GM23338 (cell line): Measurements from ENCODE around the gene IGFL4. TPM values are rescaled to one million over a fixed set of nuclear protein-coding genes. Genes with fewer than 3 reads are reported as not detected.

ENCODE experiments used
- ATAC-seq: fragments of 200-7000 bp; cut with Tn5 transposase; 3 replicates; pipeline ENCODE4 v1.9.1; 2020
- DNase-seq: peaks from one replicate; pipeline ENCODE4 v3.0.0-alpha.2; 2015; ENCODE audit warnings: low spot score
- H2AFZ ChIP-seq: fragments of 200-600 bp; sonication (generic); 2 replicates; pipeline ENCODE4 v1.8.0; 2016; ENCODE audit warnings: antibody characterized with exemption, mild to moderate bottlenecking, moderate library complexity
- H3F3A ChIP-seq: fragments of 200-600 bp; sonication (generic); replicated peaks from 2 replicates; pipeline ENCODE4 v1.8.0; 2017; ENCODE audit warnings: antibody characterized with exemption, mixed run types, low read depth
- H3K27ac ChIP-seq: fragments of 200-600 bp; sonication (generic); 2 replicates; pipeline ENCODE4 v1.6.1; 2016; ENCODE audit warnings: low read depth
- H3K27me3 ChIP-seq: fragments of 200-600 bp; sonication (generic); 2 replicates; pipeline ENCODE4 v1.8.0; 2016; ENCODE audit warnings: mild to moderate bottlenecking, mixed run types, moderate library complexity; ENCODE audit not compliant: insufficient read depth
- H3K36me3 ChIP-seq: fragments of 200-600 bp; sonication (generic); 2 replicates; pipeline ENCODE4 v1.8.0; 2016; ENCODE audit warnings: mild to moderate bottlenecking; ENCODE audit not compliant: insufficient read depth
- H3K4me1 ChIP-seq: fragments of 200-600 bp; sonication (generic); 2 replicates; pipeline ENCODE4 v1.8.0; 2016; ENCODE audit warnings: mild to moderate bottlenecking, moderate library complexity; ENCODE audit not compliant: insufficient read depth
- H3K4me2 ChIP-seq: fragments of 200-600 bp; sonication (generic); 2 replicates; pipeline ENCODE4 v1.7.1; 2017; ENCODE audit warnings: mixed run types
- H3K4me3 ChIP-seq: fragments of 200-600 bp; sonication (generic); 2 replicates; pipeline ENCODE4 v1.6.1; 2016; ENCODE audit warnings: mixed run types
- H3K79me2 ChIP-seq: fragments of 200-600 bp; sonication (generic); replicated peaks from 2 replicates; pipeline ENCODE4 v1.8.0; 2017; ENCODE audit warnings: mild to moderate bottlenecking; ENCODE audit not compliant: insufficient read depth
- H3K9me2 ChIP-seq: fragments of 200-600 bp; sonication (generic); 2 replicates; pipeline ENCODE4 v1.8.0; 2017; ENCODE audit not compliant: insufficient read depth
- H4K20me1 ChIP-seq: fragments of 200-600 bp; sonication (generic); replicated peaks from 2 replicates; pipeline ENCODE4 v1.8.0; 2017; ENCODE audit warnings: mild to moderate bottlenecking; ENCODE audit not compliant: insufficient read depth
- H3K27ac Mint-ChIP-seq: 2 replicates; pipeline ENCODE4 v1.8.0; 2020; ENCODE audit warnings: inconsistent platforms, mild to moderate bottlenecking, moderate library complexity, mixed read lengths
- H3K27me3 Mint-ChIP-seq: 3 replicates; pipeline ENCODE4 v1.8.0; 2022; ENCODE audit warnings: low read depth, mild to moderate bottlenecking, moderate library complexity, mixed read lengths, inconsistent platforms; ENCODE audit not compliant: insufficient read depth, poor library complexity
- H3K36me3 Mint-ChIP-seq: 3 replicates; pipeline ENCODE4 v1.8.0; 2021; ENCODE audit warnings: low read depth, mild to moderate bottlenecking, inconsistent platforms, moderate library complexity, mixed read lengths
- H3K4me1 Mint-ChIP-seq: 3 replicates; pipeline ENCODE4 v1.8.0; 2020; ENCODE audit warnings: mild to moderate bottlenecking, inconsistent platforms, mixed read lengths
- H3K4me3 Mint-ChIP-seq: 3 replicates; pipeline ENCODE4 v1.8.0; 2021; ENCODE audit warnings: moderate library complexity, mild to moderate bottlenecking, inconsistent platforms, mixed read lengths
- H3K9me3 Mint-ChIP-seq: 3 replicates; pipeline ENCODE4 v1.8.0; 2020; ENCODE audit warnings: moderate library complexity, mild to moderate bottlenecking, inconsistent platforms, mixed read lengths
- CREB1 ChIP-seq: fragments of 250-450 bp; sonication (Bioruptor Pico); IDR thresholded peaks from 2 replicates; pipeline ENCODE4 v1.5.0; 2020; ENCODE audit warnings: low read depth, mild to moderate bottlenecking, moderate library complexity
- CTCF ChIP-seq, 2 experiments: fragments of 200-600 bp in 1 of 2; sonication (generic) in 1 of 2; conservative IDR thresholded peaks; 2 replicates each; pipeline versions ENCODE4 v1.5.1 to v1.6.1; 2016 to 2017; ENCODE audit warnings: antibody characterized with exemption in 2 of 2, low read depth in 2 of 2, mild to moderate bottlenecking in 2 of 2, moderate library complexity in 1 of 2
- ETS1 ChIP-seq: IDR thresholded peaks from 2 replicates; pipeline ENCODE4 v1.6.1; 2016; ENCODE audit warnings: antibody characterized with exemption
- EZH2 ChIP-seq: fragments of 200-600 bp; sonication (generic); IDR thresholded peaks from one replicate; pipeline ENCODE4 v1.8.0; 2017; ENCODE audit warnings: antibody characterized with exemption, mild to moderate bottlenecking, low read depth; ENCODE audit not compliant: unreplicated experiment
- JUNB ChIP-seq: IDR thresholded peaks from one replicate; pipeline ENCODE4 v1.6.1; 2016; ENCODE audit warnings: antibody characterized with exemption; ENCODE audit not compliant: unreplicated experiment
- NANOG ChIP-seq: IDR thresholded peaks from 2 replicates; pipeline ENCODE4 v1.6.1; 2016; ENCODE audit warnings: antibody characterized with exemption, borderline replicate concordance
- POLR2AphosphoS5 ChIP-seq: IDR thresholded peaks from 2 replicates; pipeline ENCODE4 v1.6.1; 2016; ENCODE audit warnings: antibody characterized with exemption, low read depth
- REST ChIP-seq: IDR thresholded peaks from one replicate; pipeline ENCODE4 v1.6.1; 2018; ENCODE audit warnings: antibody characterized with exemption; ENCODE audit not compliant: unreplicated experiment
- ZNF114 ChIP-seq: fragments of 250-450 bp; sonication (Bioruptor Pico); IDR thresholded peaks from 2 replicates; pipeline ENCODE4 v1.5.0; 2020; ENCODE audit warnings: mild to moderate bottlenecking, moderate library complexity
- ZNF331 ChIP-seq: fragments of 250-450 bp; sonication (Bioruptor Pico); IDR thresholded peaks from 2 replicates; pipeline ENCODE4 v1.5.0; 2020; ENCODE audit warnings: low read depth, mild to moderate bottlenecking, moderate library complexity
- polyA plus RNA-seq: library from polyadenylated mRNA; unstranded; fragments of >200 nt; fragmentation: Nextera tagmentation; extraction: Ambion mirVana; gene quantifications from 2 replicates; pipeline ENCODE4 v1.2.1, GENCODE V29; 2016
- total RNA-seq: library from RNA; depleted of rRNA; stranded (reverse); fragments of >200 nt; shearing (Covaris generic); gene quantifications from 2 replicates; pipeline ENCODE4 v1.2.3, GENCODE V29; 2014
- TF ChIP-seq, protein P1 (sequence below): fragments of 250-450 bp; sonication (Bioruptor Pico); IDR thresholded peaks from 2 replicates; pipeline ENCODE4 v1.5.0; 2020; ENCODE audit warnings: mild to moderate bottlenecking, moderate library complexity

The IGFL4 gene
- total and polyA plus RNA-seq, 2 experiments from 2014 or later = 0.06 to 0.87 TPM

- no peak overlapping the region for H3K27ac Mint-ChIP-seq
- ATAC-seq = no peak
These were observed 1.6 kb upstream of the IGFL4 start for GRCh38 chr19:46042252-46042883.

More at GRCh38 chr19:46042252-46042883, 1.6 kb upstream of the IGFL4 start:
- Mint-ChIP-seq H3K4me1 (no peaks in the 10 kb centered on the region), H3K36me3 (peaks cover 6% of the 10 kb centered on the region; the same call in 2 of the 3 replicates), H3K27me3 (peaks cover 2% of the 10 kb centered on the region), H3K9me3 (peaks cover 56% of the 10 kb centered on the region), H3K4me3 (no peak overlapping the region)
- H3K4me2 ChIP-seq = no peak overlapping the region
- peaks cover 7% of the 10 kb centered on the region; the same call in 1 of the 2 replicates for H3K27me3 ChIP-seq
- TF ChIP-seq, protein P1, sequence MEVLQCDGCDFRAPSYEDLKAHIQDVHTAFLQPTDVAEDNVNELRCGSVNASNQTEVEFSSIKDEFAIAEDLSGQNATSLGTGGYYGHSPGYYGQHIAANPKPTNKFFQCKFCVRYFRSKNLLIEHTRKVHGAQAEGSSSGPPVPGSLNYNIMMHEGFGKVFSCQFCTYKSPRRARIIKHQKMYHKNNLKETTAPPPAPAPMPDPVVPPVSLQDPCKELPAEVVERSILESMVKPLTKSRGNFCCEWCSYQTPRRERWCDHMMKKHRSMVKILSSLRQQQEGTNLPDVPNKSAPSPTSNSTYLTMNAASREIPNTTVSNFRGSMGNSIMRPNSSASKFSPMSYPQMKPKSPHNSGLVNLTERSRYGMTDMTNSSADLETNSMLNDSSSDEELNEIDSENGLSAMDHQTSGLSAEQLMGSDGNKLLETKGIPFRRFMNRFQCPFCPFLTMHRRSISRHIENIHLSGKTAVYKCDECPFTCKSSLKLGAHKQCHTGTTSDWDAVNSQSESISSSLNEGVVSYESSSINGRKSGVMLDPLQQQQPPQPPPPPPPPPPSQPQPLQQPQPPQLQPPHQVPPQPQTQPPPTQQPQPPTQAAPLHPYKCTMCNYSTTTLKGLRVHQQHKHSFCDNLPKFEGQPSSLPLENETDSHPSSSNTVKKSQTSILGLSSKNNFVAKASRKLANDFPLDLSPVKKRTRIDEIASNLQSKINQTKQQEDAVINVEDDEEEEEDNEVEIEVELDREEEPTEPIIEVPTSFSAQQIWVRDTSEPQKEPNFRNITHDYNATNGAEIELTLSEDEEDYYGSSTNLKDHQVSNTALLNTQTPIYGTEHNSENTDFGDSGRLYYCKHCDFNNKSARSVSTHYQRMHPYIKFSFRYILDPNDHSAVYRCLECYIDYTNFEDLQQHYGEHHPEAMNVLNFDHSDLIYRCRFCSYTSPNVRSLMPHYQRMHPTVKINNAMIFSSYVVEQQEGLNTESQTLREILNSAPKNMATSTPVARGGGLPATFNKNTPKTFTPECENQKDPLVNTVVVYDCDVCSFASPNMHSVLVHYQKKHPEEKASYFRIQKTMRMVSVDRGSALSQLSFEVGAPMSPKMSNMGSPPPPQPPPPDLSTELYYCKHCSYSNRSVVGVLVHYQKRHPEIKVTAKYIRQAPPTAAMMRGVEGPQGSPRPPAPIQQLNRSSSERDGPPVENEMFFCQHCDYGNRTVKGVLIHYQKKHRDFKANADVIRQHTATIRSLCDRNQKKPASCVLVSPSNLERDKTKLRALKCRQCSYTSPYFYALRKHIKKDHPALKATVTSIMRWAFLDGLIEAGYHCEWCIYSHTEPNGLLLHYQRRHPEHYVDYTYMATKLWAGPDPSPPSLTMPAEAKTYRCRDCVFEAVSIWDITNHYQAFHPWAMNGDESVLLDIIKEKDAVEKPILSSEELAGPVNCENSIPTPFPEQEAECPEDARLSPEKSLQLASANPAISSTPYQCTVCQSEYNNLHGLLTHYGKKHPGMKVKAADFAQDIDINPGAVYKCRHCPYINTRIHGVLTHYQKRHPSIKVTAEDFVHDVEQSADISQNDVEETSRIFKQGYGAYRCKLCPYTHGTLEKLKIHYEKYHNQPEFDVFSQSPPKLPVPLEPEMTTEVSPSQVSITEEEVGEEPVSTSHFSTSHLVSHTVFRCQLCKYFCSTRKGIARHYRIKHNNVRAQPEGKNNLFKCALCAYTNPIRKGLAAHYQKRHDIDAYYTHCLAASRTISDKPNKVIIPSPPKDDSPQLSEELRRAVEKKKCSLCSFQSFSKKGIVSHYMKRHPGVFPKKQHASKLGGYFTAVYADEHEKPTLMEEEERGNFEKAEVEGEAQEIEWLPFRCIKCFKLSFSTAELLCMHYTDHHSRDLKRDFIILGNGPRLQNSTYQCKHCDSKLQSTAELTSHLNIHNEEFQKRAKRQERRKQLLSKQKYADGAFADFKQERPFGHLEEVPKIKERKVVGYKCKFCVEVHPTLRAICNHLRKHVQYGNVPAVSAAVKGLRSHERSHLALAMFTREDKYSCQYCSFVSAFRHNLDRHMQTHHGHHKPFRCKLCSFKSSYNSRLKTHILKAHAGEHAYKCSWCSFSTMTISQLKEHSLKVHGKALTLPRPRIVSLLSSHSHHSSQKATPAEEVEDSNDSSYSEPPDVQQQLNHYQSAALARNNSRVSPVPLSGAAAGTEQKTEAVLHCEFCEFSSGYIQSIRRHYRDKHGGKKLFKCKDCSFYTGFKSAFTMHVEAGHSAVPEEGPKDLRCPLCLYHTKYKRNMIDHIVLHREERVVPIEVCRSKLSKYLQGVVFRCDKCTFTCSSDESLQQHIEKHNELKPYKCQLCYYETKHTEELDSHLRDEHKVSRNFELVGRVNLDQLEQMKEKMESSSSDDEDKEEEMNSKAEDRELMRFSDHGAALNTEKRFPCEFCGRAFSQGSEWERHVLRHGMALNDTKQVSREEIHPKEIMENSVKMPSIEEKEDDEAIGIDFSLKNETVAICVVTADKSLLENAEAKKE = no peak
- TF ChIP-seq ZNF331 (no peak), NANOG (no peak), REST (no peak), CTCF (conservative IDR thresholded peaks at IDR 0.05; ENCODE audit: low read depth in 2 of 2) (no peak), POLR2AphosphoS5 (no peak), JUNB (no peak), EZH2 (no peak), ZNF114 (no peak), ETS1 (no peak), CREB1 (CRISPR knock-in tag) (no peak)
- no peaks in the 10 kb centered on the region for H3F3A ChIP-seq
- H3K9me2 ChIP-seq = 0 out of 2 replicates have a peak, but pooled peaks cover 2% of the 10 kb centered on the region
- H3K27ac ChIP-seq = no peak overlapping the region
- H2AFZ ChIP-seq = no peak overlapping the region
- no peak for DNase-seq
- H4K20me1 ChIP-seq = no peaks in the 10 kb centered on the region
- no peaks in the 10 kb centered on the region for H3K79me2 ChIP-seq
- H3K4me1 ChIP-seq = no peaks in the 10 kb centered on the region
- no peaks in the 10 kb centered on the region; the same call in 1 of the 2 replicates for H3K36me3 ChIP-seq
- no peak overlapping the region for H3K4me3 ChIP-seq
